Glomerular endothelial cell (primary cell): ENCODE results near the gene ASCL2. TPM values are rescaled to one million over a fixed set of nuclear protein-coding genes. Genes with fewer than 3 reads are reported as not detected.
"Not testable (repeated sequence)": the region's sequence is repeated elsewhere in the genome, so short reads cannot be mapped to it uniquely, and the experiment has no call there.

Experiments
- DNase-seq: peaks from one replicate; pipeline ENCODE4 v3.0.0-alpha.2; 2011; ENCODE audit warnings: low read depth, low spot score; ENCODE audit errors: extremely low read depth
- total RNA-seq: library from RNA; depleted of rRNA; stranded (reverse); fragments of >200 nt; gene quantifications from 2 replicates; pipeline ENCODE4 v1.2.3, GENCODE V29; 2015

Gene ASCL2
- total RNA-seq, 1 donor from 2014 or later, result not detected

GRCh38 chr11:2298795-2299761 lies 28.7 kb upstream of the ASCL2 start:
- no peak for DNase-seq

- DNase-seq, result no peak
Measured at GRCh38 chr11:2298131-2298794, 27.9 kb upstream of the ASCL2 start.

GRCh38 chr11:2297623-2298030 lies 27.2 kb upstream of the ASCL2 start:
- no peak for DNase-seq

- DNase-seq, result no peak
Measured at GRCh38 chr11:2296913-2297622, 26.7 kb upstream of the ASCL2 start.

- no peak for DNase-seq
Measured at GRCh38 chr11:2295971-2296912, 25.9 kb upstream of the ASCL2 start.

- no peak for DNase-seq
Measured at GRCh38 chr11:2294926-2295290, 24.5 kb upstream of the ASCL2 start.

- DNase-seq, result no peak
Measured at GRCh38 chr11:2293984-2294925, 23.9 kb upstream of the ASCL2 start.

GRCh38 chr11:2293531-2293971 lies 23.2 kb upstream of the ASCL2 start:
- no peak for DNase-seq

- DNase-seq, result no peak
Measured at GRCh38 chr11:2290351-2290841, 20.0 kb upstream of the ASCL2 start.

GRCh38 chr11:2289859-2290258 lies 19.5 kb upstream of the ASCL2 start:
- no peak for DNase-seq

- no peak for DNase-seq
Measured at GRCh38 chr11:2289350-2289749, 19.0 kb upstream of the ASCL2 start.

GRCh38 chr11:2287091-2287490 lies 16.7 kb upstream of the ASCL2 start:
- no peak for DNase-seq

- not testable (repeated sequence) for DNase-seq
Measured at GRCh38 chr11:2286350-2286749, 16.0 kb upstream of the ASCL2 start.

- no peak for DNase-seq
Measured at GRCh38 chr11:2280208-2280607, 9.8 kb upstream of the ASCL2 start.

- no peak for DNase-seq
Measured at GRCh38 chr11:2277933-2278523, 7.6 kb upstream of the ASCL2 start.

GRCh38 chr11:2277008-2277346 lies 6.6 kb upstream of the ASCL2 start:
- DNase-seq, result no peak

- no peak for DNase-seq
Measured at GRCh38 chr11:2276280-2277007, 6.1 kb upstream of the ASCL2 start.
